NCI-H748 treated with DMSO at 0.1 percent for 48 hours (cell line): ENCODE data around the gene CXCL9.
"Not testable (repeated sequence)": the region's sequence is repeated elsewhere in the genome, so short reads cannot be mapped to it uniquely, and the experiment has no call there.

Source experiments
- DNase-seq: peaks from one replicate; lab custom pipeline; 2025; lab: John Stamatoyannopoulos, UW

The CXCL9 gene

DNA sequence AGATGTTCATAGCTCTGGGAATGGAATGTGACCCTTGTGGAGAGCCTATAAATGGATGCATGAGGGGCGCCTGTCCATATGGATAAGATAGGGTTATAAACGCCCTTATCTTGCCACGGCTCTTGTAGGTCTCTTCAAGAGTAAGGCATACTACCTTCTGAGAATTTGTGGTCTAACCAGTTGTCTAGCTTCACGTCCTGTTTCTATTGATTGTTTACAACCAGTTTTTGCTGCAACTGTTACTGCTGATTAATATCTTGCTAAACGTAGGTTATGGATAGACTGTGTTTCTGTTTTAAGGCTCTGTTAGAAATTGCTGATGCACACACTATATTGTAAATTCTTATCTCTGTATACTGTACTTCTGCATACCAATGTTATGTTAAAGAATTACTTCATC, 52.5 kb downstream of the CXCL9 start:
- not testable (repeated sequence) for DNase-seq

DNA sequence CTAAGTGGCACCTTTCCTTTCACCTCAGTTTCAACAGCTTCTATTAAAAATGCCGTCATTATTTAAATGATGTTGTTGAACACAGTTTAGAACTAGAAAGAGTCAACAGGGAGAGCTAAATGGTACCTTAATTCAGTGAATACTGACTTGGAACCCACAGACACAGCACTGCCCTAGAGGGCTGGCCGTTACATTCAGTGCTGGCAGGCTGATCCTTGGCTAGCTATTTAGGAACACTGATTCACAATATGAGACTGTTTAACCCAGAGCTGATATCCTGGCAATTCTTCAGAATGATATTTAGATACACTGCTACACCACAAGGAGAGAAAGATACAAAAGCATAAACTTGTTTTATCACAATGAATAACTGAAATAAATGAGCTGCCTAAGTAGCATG, 53.8 kb downstream of the CXCL9 start:
- DNase-seq, result no peak
